GM20431 (cell line): Measurements from ENCODE around the gene AGAP3.

Experiments
- in situ Hi-C: fragments of 300-500 bp; cut with MseI, MboI; formaldehyde crosslinking; loops from one replicate; pipeline ENCODE4 v1.15.0; 2020; ENCODE audit warnings: low sequenced_read_pairs; ENCODE audit not compliant: unreplicated experiment

AGAP3 gene

DNA sequence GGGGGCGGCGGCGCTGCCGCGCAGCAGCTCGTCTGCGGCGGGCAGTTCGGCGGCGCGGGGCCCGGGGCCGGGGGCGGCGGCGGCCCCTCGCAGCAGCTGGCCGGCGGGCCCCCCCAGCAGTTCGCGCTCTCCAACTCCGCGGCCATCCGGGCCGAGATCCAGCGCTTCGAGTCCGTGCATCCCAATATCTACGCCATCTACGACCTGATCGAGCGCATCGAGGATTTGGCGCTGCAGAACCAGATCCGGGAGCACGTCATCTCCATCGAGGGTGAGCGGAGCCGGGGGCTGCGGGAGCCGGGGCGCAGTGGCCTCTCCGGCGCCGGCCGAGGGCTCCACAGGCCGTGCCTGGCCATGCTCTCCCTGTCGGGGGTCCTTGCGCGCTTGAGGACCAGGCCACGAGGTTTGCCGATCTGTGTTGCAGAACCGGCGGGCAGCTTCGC is 548 bp downstream of the AGAP3 start:
- in situ Hi-C loops = no loop called here

DNA sequence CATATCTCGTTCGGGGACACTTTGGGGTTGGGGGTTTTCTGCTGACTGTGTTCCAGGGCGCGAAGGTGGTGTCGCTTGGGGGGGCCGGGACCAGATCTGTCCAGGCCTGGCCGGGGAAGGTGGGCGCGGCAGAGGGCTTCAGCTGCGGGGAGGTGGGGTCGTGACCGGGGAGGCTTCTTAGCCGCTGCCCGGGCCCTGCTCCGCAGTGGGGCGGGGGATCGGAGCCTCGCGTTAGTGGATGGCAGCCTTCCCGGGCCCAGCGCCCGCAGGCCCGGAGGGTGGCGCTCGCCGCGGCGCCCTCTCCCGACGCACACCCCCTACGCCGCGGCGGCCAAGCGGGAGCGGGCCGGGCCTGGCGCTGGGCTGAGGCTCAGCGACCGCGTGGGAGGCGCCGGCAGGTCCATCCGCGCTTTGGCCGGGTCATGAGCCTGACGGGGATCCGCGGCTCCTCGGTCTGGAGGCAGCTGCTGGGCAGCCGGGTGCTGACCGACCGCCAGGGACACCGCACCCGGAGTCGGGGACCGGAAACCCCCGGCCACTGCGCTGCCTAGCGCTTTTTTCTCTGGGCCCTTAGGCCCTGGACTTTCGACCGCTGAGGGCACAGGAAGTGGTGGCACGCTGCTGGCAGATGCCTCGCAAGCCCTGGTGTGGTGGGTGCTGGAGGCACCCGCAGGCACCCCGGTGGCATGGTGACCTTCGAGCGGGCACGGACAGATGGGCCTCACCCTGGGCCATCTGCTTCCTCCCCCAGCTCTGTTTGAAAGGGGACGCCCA is 1.2 kb downstream of the AGAP3 start:
- in situ Hi-C loops = no loop called here

- in situ Hi-C loops = no loop called here
Observed at GRCh38 chr7:151088019-151088855, 2.0 kb downstream of the AGAP3 start.

- in situ Hi-C loops = no loop called here
Observed at GRCh38 chr7:151088856-151089699, 2.8 kb downstream of the AGAP3 start.

- in situ Hi-C loops = no loop called here
Observed at GRCh38 chr7:151089893-151090730, 3.8 kb downstream of the AGAP3 start.

- in situ Hi-C loops = no loop called here
Observed at GRCh38 chr7:151091003-151091402, 4.7 kb downstream of the AGAP3 start.

- in situ Hi-C loops = no loop called here
Observed at GRCh38 chr7:151091431-151091830, 5.2 kb downstream of the AGAP3 start.

DNA sequence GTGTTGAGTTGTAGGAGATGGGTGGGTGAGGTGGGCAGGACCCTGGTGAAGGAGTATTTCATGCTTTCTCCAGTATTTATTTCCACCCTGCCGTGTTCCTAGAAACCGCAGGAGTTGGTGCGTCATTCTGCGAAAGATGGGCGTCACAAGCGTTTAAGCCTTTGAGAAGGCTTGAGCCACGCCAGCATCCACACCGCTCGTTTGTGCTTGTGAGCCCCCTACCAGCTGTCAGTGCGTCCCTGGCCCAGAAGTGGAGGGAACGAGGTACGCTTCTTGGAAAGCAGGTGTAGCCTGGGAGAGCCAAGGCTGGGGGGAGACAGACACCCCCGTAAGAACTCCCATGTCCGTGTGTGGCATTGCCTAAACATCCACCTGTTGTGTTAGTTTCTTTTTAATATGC is 5.7 kb downstream of the AGAP3 start:
- in situ Hi-C loops = no loop called here

DNA sequence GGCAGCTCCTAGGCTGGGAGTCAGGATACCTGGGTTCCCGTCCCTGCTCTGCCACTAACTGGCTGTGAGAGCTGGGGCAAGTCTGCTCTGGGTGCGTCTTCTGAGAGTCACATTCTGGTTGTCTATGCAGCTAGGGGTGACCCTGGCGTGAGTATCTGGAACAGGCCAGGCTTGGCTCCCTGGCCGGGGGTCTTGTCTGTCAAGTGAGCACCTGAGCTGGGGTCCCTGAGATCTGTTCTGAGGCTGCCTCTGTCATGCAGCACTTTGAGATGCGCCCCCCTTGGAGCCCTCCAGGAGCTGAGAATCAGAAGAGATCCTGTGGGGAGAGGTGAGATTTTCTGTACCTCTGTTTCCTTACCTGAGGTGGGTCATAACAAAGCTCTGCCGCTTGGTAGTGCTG is 7.5 kb downstream of the AGAP3 start:
- in situ Hi-C loops = no loop called here

DNA sequence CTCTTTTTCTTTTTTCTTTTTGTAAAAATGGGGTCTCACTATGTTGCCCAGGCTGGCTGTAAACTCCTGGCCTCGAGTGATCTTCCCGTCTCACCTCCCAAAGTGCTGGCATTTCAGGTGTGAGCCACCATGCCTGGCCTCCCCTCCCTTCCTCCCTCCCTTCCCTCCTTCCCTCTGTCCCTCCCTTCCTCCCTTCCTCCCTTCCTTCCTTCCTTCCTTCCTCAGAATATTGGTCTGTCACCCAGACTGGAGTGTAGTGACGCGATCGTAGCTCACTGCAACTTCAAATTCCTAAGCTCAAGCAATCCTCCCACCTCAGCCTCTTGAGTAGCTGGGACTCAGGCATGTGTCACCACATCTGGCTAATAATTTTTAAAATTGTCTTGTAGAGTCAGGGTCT is 8.4 kb downstream of the AGAP3 start:
- in situ Hi-C loops = no loop called here

DNA sequence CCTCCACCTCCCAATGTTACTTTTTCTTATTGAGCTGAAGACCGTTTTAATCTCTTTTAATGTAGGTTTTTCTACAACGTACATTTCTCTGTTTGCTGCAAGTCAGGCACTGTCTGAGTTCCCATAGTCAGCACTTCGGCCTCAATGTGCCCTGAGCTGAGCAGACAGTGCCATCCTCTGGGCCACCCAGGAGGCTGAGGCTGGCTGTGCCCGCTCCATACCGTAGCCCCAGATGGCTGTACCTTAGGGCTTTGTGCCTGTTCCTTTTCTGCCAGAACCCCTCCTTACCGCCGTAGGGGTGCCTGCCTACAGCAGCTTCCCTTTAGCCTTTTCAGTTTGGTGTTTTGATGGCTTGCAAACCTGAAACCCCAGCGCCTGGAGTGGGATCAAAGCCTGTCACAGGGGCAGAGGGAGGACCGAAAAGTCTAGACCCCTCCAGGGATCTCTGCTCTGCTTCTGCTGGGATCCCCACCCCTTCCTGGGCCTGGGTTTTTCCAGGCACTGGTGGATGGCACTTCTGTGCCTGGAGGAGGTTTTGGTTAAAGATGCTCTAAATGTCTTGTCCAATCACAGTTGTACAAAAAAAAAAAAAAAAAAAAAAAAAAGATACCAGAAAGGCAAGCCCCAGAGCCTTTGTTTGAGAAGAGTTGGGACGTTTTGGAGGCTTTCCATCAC is 9.0 kb downstream of the AGAP3 start:
- in situ Hi-C loops = no loop called here

- in situ Hi-C loops = no loop called here
Observed at GRCh38 chr7:151095828-151096475, 9.7 kb downstream of the AGAP3 start.

DNA sequence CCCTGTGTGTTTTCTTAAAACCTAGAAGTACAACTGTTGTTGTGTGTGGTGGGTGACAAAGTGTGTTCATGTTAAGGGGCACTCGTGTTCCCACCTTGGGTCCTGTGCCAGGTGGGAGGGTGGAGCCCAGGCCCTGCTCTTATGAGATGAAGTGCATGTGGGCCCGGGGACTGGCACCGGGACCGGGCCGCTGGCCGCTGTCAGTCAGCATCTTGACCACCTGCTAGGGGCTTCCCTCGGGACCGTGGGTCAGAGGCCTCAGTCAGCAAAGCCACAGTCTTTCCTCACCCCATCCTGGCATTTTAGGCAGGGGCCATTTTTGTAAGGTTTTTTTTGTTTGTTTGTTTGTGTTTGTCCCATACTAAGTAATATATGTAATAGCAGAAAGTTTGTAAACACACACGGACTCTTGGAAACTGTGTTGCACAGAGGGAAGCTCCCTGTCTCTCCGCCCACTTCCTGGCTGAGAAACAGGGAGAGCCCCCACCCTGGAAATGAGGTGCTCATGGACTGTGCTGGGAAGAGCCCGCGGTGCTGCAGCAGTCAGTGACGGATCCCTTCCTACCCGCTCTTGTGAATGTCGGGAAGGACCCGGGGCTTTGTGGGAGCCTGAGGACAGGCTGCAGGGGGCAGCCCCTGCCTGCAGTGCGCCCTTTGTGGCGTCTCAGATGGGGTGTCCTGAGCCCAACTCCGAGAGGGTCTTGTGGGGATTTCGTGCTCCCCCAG is 13.4 kb downstream of the AGAP3 start:
- in situ Hi-C loops = no loop called here

GRCh38 chr7:151100921-151101320 is 14.6 kb downstream of the AGAP3 start:
- in situ Hi-C loops = no loop called here

GRCh38 chr7:151101621-151102396 is 15.5 kb downstream of the AGAP3 start:
- in situ Hi-C loops = no loop called here

DNA sequence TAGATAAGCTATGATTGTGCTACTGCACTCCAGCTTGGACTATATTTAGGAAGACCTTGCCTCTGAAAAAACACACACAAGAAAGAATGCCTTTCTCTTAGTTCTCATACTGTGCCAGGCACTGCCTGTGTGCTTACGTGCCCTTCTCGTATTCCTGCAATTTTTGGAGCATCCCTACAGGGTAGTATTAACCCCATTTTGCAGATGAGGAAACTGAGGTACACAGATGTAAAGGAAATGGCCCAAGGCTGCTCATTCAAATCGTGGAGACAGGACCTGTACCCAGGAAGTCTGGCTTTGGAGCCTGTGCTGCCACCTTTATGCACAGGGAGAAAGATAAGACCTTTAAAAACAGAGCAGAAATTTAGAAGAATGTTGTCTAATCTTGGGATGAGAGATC is 16.7 kb downstream of the AGAP3 start:
- in situ Hi-C loops = no loop called here

DNA sequence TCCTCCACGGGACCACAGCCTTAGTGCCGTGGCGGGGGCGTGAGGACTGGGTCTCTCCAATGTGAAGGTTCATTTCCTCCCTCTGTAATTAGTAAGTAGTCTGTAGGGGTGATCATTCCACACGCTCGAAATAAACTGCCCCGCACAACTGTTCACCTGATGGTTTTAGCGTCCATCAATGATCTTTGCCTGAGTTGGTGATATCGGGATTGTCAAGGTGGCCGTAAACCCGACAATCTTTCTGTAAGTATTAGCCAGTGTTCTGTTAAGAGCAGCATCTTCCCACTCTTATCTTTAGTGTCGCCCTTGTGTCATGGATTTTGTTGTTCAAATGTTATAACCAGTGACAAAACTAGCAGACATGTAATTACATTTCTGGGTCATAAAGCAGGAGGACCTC is 17.7 kb downstream of the AGAP3 start:
- in situ Hi-C loops = no loop called here
